Coronary artery (tissue), 2 donors: ENCODE results near the gene KIAA0040.

Source experiments
- DNase-seq: peaks from one replicate; pipeline ENCODE4 v3.0.0-alpha.2; 2017; ENCODE audit warnings: low spot score
- H3K27ac ChIP-seq, 2 donors: fragments of 200-600 bp; sonication (generic); one replicate each; pipeline ENCODE4 v1.5.1; 2016 to 2019
- H3K4me3 ChIP-seq: fragments of 200-600 bp; sonication (generic); 2 replicates; pipeline ENCODE4 v1.5.1; 2016; ENCODE audit warnings: mild to moderate bottlenecking, moderate library complexity
- CTCF ChIP-seq: fragments of 200-600 bp; sonication (generic); IDR thresholded peaks from one replicate; pipeline ENCODE4 v1.5.1; 2019; ENCODE audit warnings: antibody characterized with exemption

Gene KIAA0040

GRCh38 chr1:175164751-175165150 is 27.8 kb downstream of the KIAA0040 start:
- no peak for TF ChIP-seq CTCF
- no peak overlapping the region for H3K4me3 ChIP-seq
- DNase-seq: no peak
- no peak overlapping the region for H3K27ac ChIP-seq

- no peak for TF ChIP-seq CTCF
- no peak for DNase-seq
- H3K27ac ChIP-seq: no peak overlapping the region
- no peak overlapping the region for H3K4me3 ChIP-seq
These were observed 28.9 kb downstream of the KIAA0040 start for GRCh38 chr1:175163702-175164101.

GRCh38 chr1:175162955-175163354 is 29.6 kb downstream of the KIAA0040 start:
- TF ChIP-seq CTCF: no peak
- no peak for DNase-seq
- no peak overlapping the region for H3K4me3 ChIP-seq
- no peak overlapping the region for H3K27ac ChIP-seq

- DNase-seq: no peak
- TF ChIP-seq CTCF: no peak
- Histone ChIP-seq H3K4me3 (no peak overlapping the region), H3K27ac (no peak overlapping the region)
These were observed 34.4 kb downstream of the KIAA0040 start for GRCh38 chr1:175158170-175158591.

- Histone ChIP-seq H3K27ac (no peak overlapping the region), H3K4me3 (no peak overlapping the region)
- DNase-seq: no peak
- no peak for TF ChIP-seq CTCF
These were observed 35.4 kb downstream of the KIAA0040 start for GRCh38 chr1:175157200-175157599.

- no peak overlapping the region for H3K27ac ChIP-seq
- DNase-seq: no peak
- H3K4me3 ChIP-seq: no peak overlapping the region
- no peak for TF ChIP-seq CTCF
These were observed 36.6 kb downstream of the KIAA0040 start for GRCh38 chr1:175155936-175156335.

- TF ChIP-seq CTCF: no peak
- DNase-seq: no peak
- Histone ChIP-seq H3K27ac (no peak overlapping the region), H3K4me3 (no peak overlapping the region)
These were observed 37.1 kb downstream of the KIAA0040 start for GRCh38 chr1:175155473-175155856.
